GM21723 (cell line): ENCODE measurements around the gene VWA3B.

Experiments
- ATAC-seq: cut with Tn5 transposase; IDR thresholded peaks from one replicate; pipeline ENCODE4 v1.9.1; 2021; ENCODE audit warnings: mild to moderate bottlenecking, moderate library complexity; ENCODE audit not compliant: unreplicated experiment

Gene VWA3B

GRCh38 chr2:98324181-98324580, 237.2 kb downstream of the VWA3B start:
- no peak for ATAC-seq

- ATAC-seq, result no peak
These were observed 240.8 kb downstream of the VWA3B start for GRCh38 chr2:98327776-98328175.

- ATAC-seq, result no peak
These were observed 242.6 kb downstream of the VWA3B start for GRCh38 chr2:98329549-98329948.

- no peak for ATAC-seq
These were observed 246.0 kb downstream of the VWA3B start for GRCh38 chr2:98332989-98333388.

- ATAC-seq, result no peak
These were observed 247.0 kb downstream of the VWA3B start for GRCh38 chr2:98333922-98334321.

- no peak for ATAC-seq
These were observed 247.6 kb downstream of the VWA3B start for GRCh38 chr2:98334439-98335078.

DNA sequence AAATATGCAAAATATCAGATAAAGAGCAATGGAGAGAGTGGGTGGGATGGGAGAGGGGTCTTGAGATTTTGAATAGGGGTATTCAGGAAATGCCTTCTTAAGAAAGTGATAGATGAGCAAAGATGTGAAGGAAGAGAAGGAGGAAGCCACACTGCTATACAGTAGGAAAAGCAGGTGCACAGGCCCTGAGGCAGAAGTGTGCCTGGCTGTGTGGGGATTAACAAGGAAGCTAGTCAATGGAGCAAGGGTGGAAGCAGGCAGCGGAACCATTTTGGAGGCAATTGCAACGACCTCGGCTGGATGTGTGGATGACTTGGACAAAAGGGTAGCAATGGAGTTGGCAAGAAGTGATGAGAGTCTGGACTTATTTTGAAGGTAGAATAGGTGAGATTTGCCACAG, 248.3 kb downstream of the VWA3B start:
- ATAC-seq, result no peak

- ATAC-seq, result no peak
These were observed 254.3 kb downstream of the VWA3B start for GRCh38 chr2:98341241-98341640.

GRCh38 chr2:98343285-98343684, 256.3 kb downstream of the VWA3B start:
- ATAC-seq, result no peak

GRCh38 chr2:98346311-98347236, 259.6 kb downstream of the VWA3B start, which contains the start of gene CNGA3:
TSS of gene CNGA3 (plus strand) at chr2:98346456. CDS start at chr2:98369976, 23,520 bp downstream.
- no peak for ATAC-seq

GRCh38 chr2:98347298-98348065, 260.5 kb downstream of the VWA3B start:
- ATAC-seq, result no peak

GRCh38 chr2:98348066-98348561, 261.1 kb downstream of the VWA3B start:
- ATAC-seq, result no peak

GRCh38 chr2:98350411-98350810, 263.4 kb downstream of the VWA3B start:
- no peak for ATAC-seq

- no peak for ATAC-seq
These were observed 268.9 kb downstream of the VWA3B start for GRCh38 chr2:98355881-98356280.

DNA sequence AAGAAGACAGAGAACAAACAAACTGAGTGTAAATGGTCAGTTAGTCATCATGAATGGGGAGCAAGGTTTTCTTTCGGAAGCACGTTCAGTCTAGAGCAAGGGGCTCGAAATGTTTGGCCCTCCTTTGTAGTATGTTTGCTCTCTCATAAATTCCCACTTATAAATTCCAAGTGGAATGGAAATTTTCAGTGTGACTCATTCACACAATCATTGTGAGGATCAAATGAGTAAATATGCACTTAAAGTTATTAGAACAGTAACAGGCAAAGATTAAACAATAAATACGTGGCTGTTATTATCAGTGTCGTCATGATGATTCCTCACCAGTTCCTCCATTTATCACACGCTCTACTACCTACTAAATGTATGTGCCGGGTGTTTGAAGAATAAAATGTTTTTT, 269.8 kb downstream of the VWA3B start:
- no peak for ATAC-seq

GRCh38 chr2:98357849-98358248, 270.9 kb downstream of the VWA3B start:
- no peak for ATAC-seq

GRCh38 chr2:98359986-98360385, 273.0 kb downstream of the VWA3B start:
- no peak for ATAC-seq
